GM10847 (cell line): Measurements from ENCODE around the gene MARCHF7.

Experiments used
- POLR2A ChIP-seq: IDR thresholded peaks from 2 replicates; pipeline ENCODE4 v1.6.1; 2011; ENCODE audit not compliant: insufficient read length; ENCODE audit errors: extremely low read depth

MARCHF7 gene

GRCh38 chr2:159713631-159714246 lies 1.4 kb downstream of the MARCHF7 start:
- TF ChIP-seq POLR2A: no peak

- no peak for TF ChIP-seq POLR2A
Measured at GRCh38 chr2:159714247-159714930, 2.1 kb downstream of the MARCHF7 start.

GRCh38 chr2:159715451-159715850 lies 3.1 kb downstream of the MARCHF7 start:
- no peak for TF ChIP-seq POLR2A

- TF ChIP-seq POLR2A: no peak
Measured at GRCh38 chr2:159716857-159717256, 4.6 kb downstream of the MARCHF7 start.

GRCh38 chr2:159720676-159721075 lies 8.4 kb downstream of the MARCHF7 start:
- no peak for TF ChIP-seq POLR2A

GRCh38 chr2:159722580-159722979 lies 10.3 kb downstream of the MARCHF7 start:
- TF ChIP-seq POLR2A: no peak

- TF ChIP-seq POLR2A: no peak
Measured at GRCh38 chr2:159725713-159726112, 13.4 kb downstream of the MARCHF7 start.

GRCh38 chr2:159728629-159729028 lies 16.3 kb downstream of the MARCHF7 start:
- TF ChIP-seq POLR2A: no peak

GRCh38 chr2:159735648-159736047 lies 23.3 kb downstream of the MARCHF7 start:
- TF ChIP-seq POLR2A: no peak

- no peak for TF ChIP-seq POLR2A
Measured at GRCh38 chr2:159736048-159736447, 23.7 kb downstream of the MARCHF7 start.

GRCh38 chr2:159737292-159737916 lies 25.1 kb downstream of the MARCHF7 start:
- no peak for TF ChIP-seq POLR2A

- no peak for TF ChIP-seq POLR2A
Measured at GRCh38 chr2:159737917-159738296, 25.6 kb downstream of the MARCHF7 start.

GRCh38 chr2:159738509-159739390 lies 26.4 kb downstream of the MARCHF7 start:
- TF ChIP-seq POLR2A: no peak

GRCh38 chr2:159742846-159743245 lies 30.5 kb downstream of the MARCHF7 start:
- no peak for TF ChIP-seq POLR2A

GRCh38 chr2:159744363-159744762 lies 32.1 kb downstream of the MARCHF7 start:
- no peak for TF ChIP-seq POLR2A
